GM23338 (cell line): Measurements from ENCODE around the gene ADAM8. TPM values are rescaled to one million over a fixed set of nuclear protein-coding genes. Genes with fewer than 3 reads are reported as not detected.

Experiments
- ATAC-seq: fragments of 200-7000 bp; cut with Tn5 transposase; 3 replicates; pipeline ENCODE4 v1.9.1; 2020
- DNase-seq: peaks from one replicate; pipeline ENCODE4 v3.0.0-alpha.2; 2015; ENCODE audit warnings: low spot score
- H2AFZ ChIP-seq: fragments of 200-600 bp; sonication (generic); 2 replicates; pipeline ENCODE4 v1.8.0; 2016; ENCODE audit warnings: antibody characterized with exemption, mild to moderate bottlenecking, moderate library complexity
- H3F3A ChIP-seq: fragments of 200-600 bp; sonication (generic); replicated peaks from 2 replicates; pipeline ENCODE4 v1.8.0; 2017; ENCODE audit warnings: antibody characterized with exemption, mixed run types, low read depth
- H3K27ac ChIP-seq: fragments of 200-600 bp; sonication (generic); 2 replicates; pipeline ENCODE4 v1.6.1; 2016; ENCODE audit warnings: low read depth
- H3K27me3 ChIP-seq: fragments of 200-600 bp; sonication (generic); 2 replicates; pipeline ENCODE4 v1.8.0; 2016; ENCODE audit warnings: mild to moderate bottlenecking, mixed run types, moderate library complexity; ENCODE audit not compliant: insufficient read depth
- H3K36me3 ChIP-seq: fragments of 200-600 bp; sonication (generic); 2 replicates; pipeline ENCODE4 v1.8.0; 2016; ENCODE audit warnings: mild to moderate bottlenecking; ENCODE audit not compliant: insufficient read depth
- H3K4me1 ChIP-seq: fragments of 200-600 bp; sonication (generic); 2 replicates; pipeline ENCODE4 v1.8.0; 2016; ENCODE audit warnings: mild to moderate bottlenecking, moderate library complexity; ENCODE audit not compliant: insufficient read depth
- H3K4me2 ChIP-seq: fragments of 200-600 bp; sonication (generic); 2 replicates; pipeline ENCODE4 v1.7.1; 2017; ENCODE audit warnings: mixed run types
- H3K4me3 ChIP-seq: fragments of 200-600 bp; sonication (generic); 2 replicates; pipeline ENCODE4 v1.6.1; 2016; ENCODE audit warnings: mixed run types
- H3K79me2 ChIP-seq: fragments of 200-600 bp; sonication (generic); replicated peaks from 2 replicates; pipeline ENCODE4 v1.8.0; 2017; ENCODE audit warnings: mild to moderate bottlenecking; ENCODE audit not compliant: insufficient read depth
- H3K9me2 ChIP-seq: fragments of 200-600 bp; sonication (generic); 2 replicates; pipeline ENCODE4 v1.8.0; 2017; ENCODE audit not compliant: insufficient read depth
- H4K20me1 ChIP-seq: fragments of 200-600 bp; sonication (generic); replicated peaks from 2 replicates; pipeline ENCODE4 v1.8.0; 2017; ENCODE audit warnings: mild to moderate bottlenecking; ENCODE audit not compliant: insufficient read depth
- H3K27ac Mint-ChIP-seq: 2 replicates; pipeline ENCODE4 v1.8.0; 2020; ENCODE audit warnings: inconsistent platforms, mild to moderate bottlenecking, moderate library complexity, mixed read lengths
- H3K27me3 Mint-ChIP-seq: 3 replicates; pipeline ENCODE4 v1.8.0; 2022; ENCODE audit warnings: low read depth, mild to moderate bottlenecking, moderate library complexity, mixed read lengths, inconsistent platforms; ENCODE audit not compliant: insufficient read depth, poor library complexity
- H3K36me3 Mint-ChIP-seq: 3 replicates; pipeline ENCODE4 v1.8.0; 2021; ENCODE audit warnings: low read depth, mild to moderate bottlenecking, inconsistent platforms, moderate library complexity, mixed read lengths
- H3K4me1 Mint-ChIP-seq: 3 replicates; pipeline ENCODE4 v1.8.0; 2020; ENCODE audit warnings: mild to moderate bottlenecking, inconsistent platforms, mixed read lengths
- H3K4me3 Mint-ChIP-seq: 3 replicates; pipeline ENCODE4 v1.8.0; 2021; ENCODE audit warnings: moderate library complexity, mild to moderate bottlenecking, inconsistent platforms, mixed read lengths
- H3K9me3 Mint-ChIP-seq: 3 replicates; pipeline ENCODE4 v1.8.0; 2020; ENCODE audit warnings: moderate library complexity, mild to moderate bottlenecking, inconsistent platforms, mixed read lengths
- CREB1 ChIP-seq: fragments of 250-450 bp; sonication (Bioruptor Pico); IDR thresholded peaks from 2 replicates; pipeline ENCODE4 v1.5.0; 2020; ENCODE audit warnings: low read depth, mild to moderate bottlenecking, moderate library complexity
- EZH2 ChIP-seq: fragments of 200-600 bp; sonication (generic); IDR thresholded peaks from one replicate; pipeline ENCODE4 v1.8.0; 2017; ENCODE audit warnings: antibody characterized with exemption, mild to moderate bottlenecking, low read depth; ENCODE audit not compliant: unreplicated experiment
- NANOG ChIP-seq: IDR thresholded peaks from 2 replicates; pipeline ENCODE4 v1.6.1; 2016; ENCODE audit warnings: antibody characterized with exemption, borderline replicate concordance
- POLR2AphosphoS5 ChIP-seq: IDR thresholded peaks from 2 replicates; pipeline ENCODE4 v1.6.1; 2016; ENCODE audit warnings: antibody characterized with exemption, low read depth
- STAT1 ChIP-seq: IDR thresholded peaks from one replicate; pipeline ENCODE4 v1.6.1; 2016; ENCODE audit warnings: antibody characterized with exemption; ENCODE audit not compliant: unreplicated experiment
- polyA plus RNA-seq: library from polyadenylated mRNA; unstranded; fragments of >200 nt; fragmentation: Nextera tagmentation; extraction: Ambion mirVana; gene quantifications from 2 replicates; pipeline ENCODE4 v1.2.1, GENCODE V29; 2016
- total RNA-seq: library from RNA; depleted of rRNA; stranded (reverse); fragments of >200 nt; shearing (Covaris generic); gene quantifications from 2 replicates; pipeline ENCODE4 v1.2.3, GENCODE V29; 2014
- TF ChIP-seq, protein P1 (sequence below): fragments of 250-450 bp; sonication (Bioruptor Pico); IDR thresholded peaks from 2 replicates; pipeline ENCODE4 v1.5.0; 2020; ENCODE audit warnings: mild to moderate bottlenecking, moderate library complexity
- TF ChIP-seq, protein P2 (sequence below), 2 experiments: fragments of 200-600 bp in 1 of 2; sonication (generic) in 1 of 2; conservative IDR thresholded peaks; 2 replicates each; pipeline versions ENCODE4 v1.5.1 to v1.6.1; 2016 to 2017; ENCODE audit warnings: antibody characterized with exemption in 2 of 2, low read depth in 2 of 2, mild to moderate bottlenecking in 2 of 2, moderate library complexity in 1 of 2
- TF ChIP-seq, protein P3 (sequence below): IDR thresholded peaks from one replicate; pipeline ENCODE4 v1.6.1; 2018; ENCODE audit warnings: antibody characterized with exemption; ENCODE audit not compliant: unreplicated experiment

ADAM8 gene
- total and polyA plus RNA-seq, 2 experiments from 2014 or later = 1.9 to 5.5 TPM

DNA sequence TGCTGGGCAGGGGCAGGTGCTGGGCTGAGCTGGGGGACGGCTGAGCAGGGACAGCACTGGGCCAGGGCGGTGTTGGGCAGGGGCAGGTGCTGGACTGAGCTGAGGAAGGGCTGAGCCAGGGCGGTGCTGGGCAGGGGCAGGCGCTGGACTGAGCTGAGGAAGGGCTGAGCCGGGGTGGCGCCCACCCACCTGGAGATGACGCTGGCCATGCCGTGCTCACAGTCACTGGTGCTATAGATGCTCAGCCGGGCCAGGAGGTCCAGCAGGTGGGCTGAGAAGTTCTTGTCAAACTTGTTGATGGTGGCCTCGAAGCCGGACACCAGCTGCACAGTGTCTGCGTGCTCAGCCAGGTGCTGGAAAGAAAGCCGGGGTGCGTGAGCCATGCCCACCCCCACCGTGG is 4.4 kb upstream of the ADAM8 start:
- no peaks in the 10 kb centered on the region for H3K4me1 Mint-ChIP-seq
- peaks cover 36% of the 10 kb centered on the region for H3K36me3 Mint-ChIP-seq
- no peaks in the 10 kb centered on the region for H3K9me3 Mint-ChIP-seq
- no peak overlapping the region for H3K4me3 ChIP-seq
- no peaks in the 10 kb centered on the region for H3K4me1 ChIP-seq
- no peak overlapping the region for H3K4me2 ChIP-seq
- H3K9me2 ChIP-seq = no peaks in the 10 kb centered on the region
- no peaks in the 10 kb centered on the region for H3K79me2 ChIP-seq
- no peak overlapping the region for H3K4me3 Mint-ChIP-seq
- TF ChIP-seq NANOG = no peak
- no peak for TF ChIP-seq EZH2
- no peak for TF ChIP-seq POLR2AphosphoS5
- TF ChIP-seq, protein P1, sequence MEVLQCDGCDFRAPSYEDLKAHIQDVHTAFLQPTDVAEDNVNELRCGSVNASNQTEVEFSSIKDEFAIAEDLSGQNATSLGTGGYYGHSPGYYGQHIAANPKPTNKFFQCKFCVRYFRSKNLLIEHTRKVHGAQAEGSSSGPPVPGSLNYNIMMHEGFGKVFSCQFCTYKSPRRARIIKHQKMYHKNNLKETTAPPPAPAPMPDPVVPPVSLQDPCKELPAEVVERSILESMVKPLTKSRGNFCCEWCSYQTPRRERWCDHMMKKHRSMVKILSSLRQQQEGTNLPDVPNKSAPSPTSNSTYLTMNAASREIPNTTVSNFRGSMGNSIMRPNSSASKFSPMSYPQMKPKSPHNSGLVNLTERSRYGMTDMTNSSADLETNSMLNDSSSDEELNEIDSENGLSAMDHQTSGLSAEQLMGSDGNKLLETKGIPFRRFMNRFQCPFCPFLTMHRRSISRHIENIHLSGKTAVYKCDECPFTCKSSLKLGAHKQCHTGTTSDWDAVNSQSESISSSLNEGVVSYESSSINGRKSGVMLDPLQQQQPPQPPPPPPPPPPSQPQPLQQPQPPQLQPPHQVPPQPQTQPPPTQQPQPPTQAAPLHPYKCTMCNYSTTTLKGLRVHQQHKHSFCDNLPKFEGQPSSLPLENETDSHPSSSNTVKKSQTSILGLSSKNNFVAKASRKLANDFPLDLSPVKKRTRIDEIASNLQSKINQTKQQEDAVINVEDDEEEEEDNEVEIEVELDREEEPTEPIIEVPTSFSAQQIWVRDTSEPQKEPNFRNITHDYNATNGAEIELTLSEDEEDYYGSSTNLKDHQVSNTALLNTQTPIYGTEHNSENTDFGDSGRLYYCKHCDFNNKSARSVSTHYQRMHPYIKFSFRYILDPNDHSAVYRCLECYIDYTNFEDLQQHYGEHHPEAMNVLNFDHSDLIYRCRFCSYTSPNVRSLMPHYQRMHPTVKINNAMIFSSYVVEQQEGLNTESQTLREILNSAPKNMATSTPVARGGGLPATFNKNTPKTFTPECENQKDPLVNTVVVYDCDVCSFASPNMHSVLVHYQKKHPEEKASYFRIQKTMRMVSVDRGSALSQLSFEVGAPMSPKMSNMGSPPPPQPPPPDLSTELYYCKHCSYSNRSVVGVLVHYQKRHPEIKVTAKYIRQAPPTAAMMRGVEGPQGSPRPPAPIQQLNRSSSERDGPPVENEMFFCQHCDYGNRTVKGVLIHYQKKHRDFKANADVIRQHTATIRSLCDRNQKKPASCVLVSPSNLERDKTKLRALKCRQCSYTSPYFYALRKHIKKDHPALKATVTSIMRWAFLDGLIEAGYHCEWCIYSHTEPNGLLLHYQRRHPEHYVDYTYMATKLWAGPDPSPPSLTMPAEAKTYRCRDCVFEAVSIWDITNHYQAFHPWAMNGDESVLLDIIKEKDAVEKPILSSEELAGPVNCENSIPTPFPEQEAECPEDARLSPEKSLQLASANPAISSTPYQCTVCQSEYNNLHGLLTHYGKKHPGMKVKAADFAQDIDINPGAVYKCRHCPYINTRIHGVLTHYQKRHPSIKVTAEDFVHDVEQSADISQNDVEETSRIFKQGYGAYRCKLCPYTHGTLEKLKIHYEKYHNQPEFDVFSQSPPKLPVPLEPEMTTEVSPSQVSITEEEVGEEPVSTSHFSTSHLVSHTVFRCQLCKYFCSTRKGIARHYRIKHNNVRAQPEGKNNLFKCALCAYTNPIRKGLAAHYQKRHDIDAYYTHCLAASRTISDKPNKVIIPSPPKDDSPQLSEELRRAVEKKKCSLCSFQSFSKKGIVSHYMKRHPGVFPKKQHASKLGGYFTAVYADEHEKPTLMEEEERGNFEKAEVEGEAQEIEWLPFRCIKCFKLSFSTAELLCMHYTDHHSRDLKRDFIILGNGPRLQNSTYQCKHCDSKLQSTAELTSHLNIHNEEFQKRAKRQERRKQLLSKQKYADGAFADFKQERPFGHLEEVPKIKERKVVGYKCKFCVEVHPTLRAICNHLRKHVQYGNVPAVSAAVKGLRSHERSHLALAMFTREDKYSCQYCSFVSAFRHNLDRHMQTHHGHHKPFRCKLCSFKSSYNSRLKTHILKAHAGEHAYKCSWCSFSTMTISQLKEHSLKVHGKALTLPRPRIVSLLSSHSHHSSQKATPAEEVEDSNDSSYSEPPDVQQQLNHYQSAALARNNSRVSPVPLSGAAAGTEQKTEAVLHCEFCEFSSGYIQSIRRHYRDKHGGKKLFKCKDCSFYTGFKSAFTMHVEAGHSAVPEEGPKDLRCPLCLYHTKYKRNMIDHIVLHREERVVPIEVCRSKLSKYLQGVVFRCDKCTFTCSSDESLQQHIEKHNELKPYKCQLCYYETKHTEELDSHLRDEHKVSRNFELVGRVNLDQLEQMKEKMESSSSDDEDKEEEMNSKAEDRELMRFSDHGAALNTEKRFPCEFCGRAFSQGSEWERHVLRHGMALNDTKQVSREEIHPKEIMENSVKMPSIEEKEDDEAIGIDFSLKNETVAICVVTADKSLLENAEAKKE = no peak
- no peak overlapping the region for H3K27ac ChIP-seq
- no peak overlapping the region for H2AFZ ChIP-seq
- ATAC-seq (no peak), DNase-seq (no peak)
- H3K27ac Mint-ChIP-seq = no peak overlapping the region
- peaks cover 3% of the 10 kb centered on the region for H3K27me3 Mint-ChIP-seq
- H3F3A ChIP-seq = 0 out of 2 replicates have a peak, but pooled peaks cover 5% of the 10 kb centered on the region
- H4K20me1 ChIP-seq = no peaks in the 10 kb centered on the region; the same call in 1 of the 2 replicates
- peaks cover 12% of the 10 kb centered on the region; the same call in 1 of the 2 replicates for H3K36me3 ChIP-seq
- no peaks in the 10 kb centered on the region for H3K27me3 ChIP-seq

DNA sequence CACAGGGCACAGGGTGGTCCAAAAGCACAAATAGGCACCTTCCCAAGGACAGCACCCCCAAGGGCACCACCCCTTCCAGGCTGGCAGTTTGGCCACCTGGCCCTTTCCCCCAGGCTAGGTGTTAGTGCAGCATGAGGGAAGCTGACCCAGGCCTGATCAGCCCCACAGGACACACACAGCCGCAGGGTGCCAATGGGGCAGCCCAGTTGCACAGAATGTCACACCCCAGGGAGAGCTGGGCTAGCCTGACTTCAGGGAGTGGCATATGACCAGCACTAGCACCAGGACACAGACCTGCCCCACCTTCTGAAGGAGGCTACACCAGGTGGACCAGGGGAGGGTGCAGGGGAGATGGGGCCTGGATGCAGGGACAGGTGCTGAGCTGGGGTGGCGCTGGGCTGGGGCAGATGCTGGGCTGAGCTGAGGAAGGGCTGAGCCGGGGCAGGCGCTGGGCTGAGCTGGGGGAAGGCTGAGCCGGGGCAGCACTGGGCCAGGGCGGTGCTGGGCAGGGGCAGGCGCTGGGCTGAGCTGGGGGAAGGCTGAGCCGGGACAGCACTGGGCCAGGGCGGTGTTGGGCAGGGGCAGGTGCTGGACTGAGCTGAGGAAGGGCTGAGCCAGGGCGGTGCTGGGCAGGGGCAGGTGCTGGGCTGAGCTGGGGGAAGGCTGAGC is 3.9 kb upstream of the ADAM8 start:
- H3K36me3 Mint-ChIP-seq = peaks cover 31% of the 10 kb centered on the region
- Histone ChIP-seq H3K79me2 (no peaks in the 10 kb centered on the region), H3K27me3 (no peaks in the 10 kb centered on the region), H3K27ac (no peak overlapping the region), H3K36me3 (0 out of 2 replicates have a peak, but pooled peaks cover 10% of the 10 kb centered on the region), H4K20me1 (no peaks in the 10 kb centered on the region), H3K4me2 (no peak overlapping the region), H2AFZ (no peak overlapping the region), H3K4me1 (no peaks in the 10 kb centered on the region), H3K9me2 (no peaks in the 10 kb centered on the region), H3F3A (no peaks in the 10 kb centered on the region), H3K4me3 (no peak overlapping the region)
- H3K4me1 Mint-ChIP-seq = peaks cover 4% of the 10 kb centered on the region; the same call in 2 of the 3 replicates
- H3K27me3 Mint-ChIP-seq = peaks cover 3% of the 10 kb centered on the region
- DNase-seq (no peak), ATAC-seq (no peak)
- no peaks in the 10 kb centered on the region for H3K9me3 Mint-ChIP-seq
- no peak overlapping the region for H3K27ac Mint-ChIP-seq
- TF ChIP-seq NANOG (no peak), CREB1 (CRISPR knock-in tag) (no peak), STAT1 (no peak)
- TF ChIP-seq, protein P2, sequence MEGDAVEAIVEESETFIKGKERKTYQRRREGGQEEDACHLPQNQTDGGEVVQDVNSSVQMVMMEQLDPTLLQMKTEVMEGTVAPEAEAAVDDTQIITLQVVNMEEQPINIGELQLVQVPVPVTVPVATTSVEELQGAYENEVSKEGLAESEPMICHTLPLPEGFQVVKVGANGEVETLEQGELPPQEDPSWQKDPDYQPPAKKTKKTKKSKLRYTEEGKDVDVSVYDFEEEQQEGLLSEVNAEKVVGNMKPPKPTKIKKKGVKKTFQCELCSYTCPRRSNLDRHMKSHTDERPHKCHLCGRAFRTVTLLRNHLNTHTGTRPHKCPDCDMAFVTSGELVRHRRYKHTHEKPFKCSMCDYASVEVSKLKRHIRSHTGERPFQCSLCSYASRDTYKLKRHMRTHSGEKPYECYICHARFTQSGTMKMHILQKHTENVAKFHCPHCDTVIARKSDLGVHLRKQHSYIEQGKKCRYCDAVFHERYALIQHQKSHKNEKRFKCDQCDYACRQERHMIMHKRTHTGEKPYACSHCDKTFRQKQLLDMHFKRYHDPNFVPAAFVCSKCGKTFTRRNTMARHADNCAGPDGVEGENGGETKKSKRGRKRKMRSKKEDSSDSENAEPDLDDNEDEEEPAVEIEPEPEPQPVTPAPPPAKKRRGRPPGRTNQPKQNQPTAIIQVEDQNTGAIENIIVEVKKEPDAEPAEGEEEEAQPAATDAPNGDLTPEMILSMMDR (conservative IDR thresholded peaks at IDR 0.05; ENCODE audit: low read depth in 2 of 2) = no peak
- TF ChIP-seq, protein P3, sequence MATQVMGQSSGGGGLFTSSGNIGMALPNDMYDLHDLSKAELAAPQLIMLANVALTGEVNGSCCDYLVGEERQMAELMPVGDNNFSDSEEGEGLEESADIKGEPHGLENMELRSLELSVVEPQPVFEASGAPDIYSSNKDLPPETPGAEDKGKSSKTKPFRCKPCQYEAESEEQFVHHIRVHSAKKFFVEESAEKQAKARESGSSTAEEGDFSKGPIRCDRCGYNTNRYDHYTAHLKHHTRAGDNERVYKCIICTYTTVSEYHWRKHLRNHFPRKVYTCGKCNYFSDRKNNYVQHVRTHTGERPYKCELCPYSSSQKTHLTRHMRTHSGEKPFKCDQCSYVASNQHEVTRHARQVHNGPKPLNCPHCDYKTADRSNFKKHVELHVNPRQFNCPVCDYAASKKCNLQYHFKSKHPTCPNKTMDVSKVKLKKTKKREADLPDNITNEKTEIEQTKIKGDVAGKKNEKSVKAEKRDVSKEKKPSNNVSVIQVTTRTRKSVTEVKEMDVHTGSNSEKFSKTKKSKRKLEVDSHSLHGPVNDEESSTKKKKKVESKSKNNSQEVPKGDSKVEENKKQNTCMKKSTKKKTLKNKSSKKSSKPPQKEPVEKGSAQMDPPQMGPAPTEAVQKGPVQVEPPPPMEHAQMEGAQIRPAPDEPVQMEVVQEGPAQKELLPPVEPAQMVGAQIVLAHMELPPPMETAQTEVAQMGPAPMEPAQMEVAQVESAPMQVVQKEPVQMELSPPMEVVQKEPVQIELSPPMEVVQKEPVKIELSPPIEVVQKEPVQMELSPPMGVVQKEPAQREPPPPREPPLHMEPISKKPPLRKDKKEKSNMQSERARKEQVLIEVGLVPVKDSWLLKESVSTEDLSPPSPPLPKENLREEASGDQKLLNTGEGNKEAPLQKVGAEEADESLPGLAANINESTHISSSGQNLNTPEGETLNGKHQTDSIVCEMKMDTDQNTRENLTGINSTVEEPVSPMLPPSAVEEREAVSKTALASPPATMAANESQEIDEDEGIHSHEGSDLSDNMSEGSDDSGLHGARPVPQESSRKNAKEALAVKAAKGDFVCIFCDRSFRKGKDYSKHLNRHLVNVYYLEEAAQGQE = no peak
- no peak overlapping the region for H3K4me3 Mint-ChIP-seq
